RWPE1 (cell line): ENCODE data around the gene C16orf90.

ENCODE experiments used
- CTCF ChIA-PET: fragments of 350-600 bp; sonication (Branson Sonifier 250); formaldehyde crosslinking; extraction: SDS; loops from one replicate; lab custom pipeline; 2021; lab: Yijun Ruan, JAX
- POLR2A ChIA-PET: fragments of 400-600 bp; formaldehyde crosslinking; extraction: SDS; loops from one replicate; lab custom pipeline; 2020; ENCODE audit warnings: antibody characterized with exemption; ENCODE audit not compliant: low non-redundant PET; lab: Yijun Ruan, JAX
- DNase-seq: peaks from one replicate; pipeline ENCODE4 v3.0.0; 2012; ENCODE audit warnings: low spot score
- H3K27ac ChIP-seq: fragments of 450-650 bp; 2 replicates; pipeline ENCODE4 v1.5.1; 2017
- TF ChIP-seq, protein P1 (sequence below): fragments of 450-650 bp; conservative IDR thresholded peaks from 2 replicates; pipeline ENCODE4 v1.5.1; 2017; ENCODE audit warnings: low read depth, mild to moderate bottlenecking

The C16orf90 gene

DNA sequence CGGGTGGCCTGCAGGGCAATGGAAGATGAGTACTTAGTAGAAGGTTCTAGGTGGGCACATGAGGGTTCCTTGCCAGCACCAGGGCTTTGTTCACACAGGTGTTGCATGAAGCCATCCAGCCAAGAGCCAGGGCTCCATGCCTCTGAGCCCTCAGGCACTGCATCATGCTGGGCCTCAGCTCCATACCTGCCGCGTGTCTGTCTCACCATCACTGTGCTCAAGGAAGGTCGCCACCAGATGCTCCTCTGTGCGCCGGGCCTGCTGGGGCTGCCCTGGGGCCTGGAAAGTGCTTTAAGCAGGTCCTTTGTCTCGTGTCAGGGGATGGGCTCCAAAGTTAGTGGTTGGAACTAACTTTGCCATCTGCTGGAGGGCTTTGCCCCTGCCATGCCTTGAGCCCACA, 25.6 kb downstream of the C16orf90 start:
- TF ChIP-seq, protein P1, sequence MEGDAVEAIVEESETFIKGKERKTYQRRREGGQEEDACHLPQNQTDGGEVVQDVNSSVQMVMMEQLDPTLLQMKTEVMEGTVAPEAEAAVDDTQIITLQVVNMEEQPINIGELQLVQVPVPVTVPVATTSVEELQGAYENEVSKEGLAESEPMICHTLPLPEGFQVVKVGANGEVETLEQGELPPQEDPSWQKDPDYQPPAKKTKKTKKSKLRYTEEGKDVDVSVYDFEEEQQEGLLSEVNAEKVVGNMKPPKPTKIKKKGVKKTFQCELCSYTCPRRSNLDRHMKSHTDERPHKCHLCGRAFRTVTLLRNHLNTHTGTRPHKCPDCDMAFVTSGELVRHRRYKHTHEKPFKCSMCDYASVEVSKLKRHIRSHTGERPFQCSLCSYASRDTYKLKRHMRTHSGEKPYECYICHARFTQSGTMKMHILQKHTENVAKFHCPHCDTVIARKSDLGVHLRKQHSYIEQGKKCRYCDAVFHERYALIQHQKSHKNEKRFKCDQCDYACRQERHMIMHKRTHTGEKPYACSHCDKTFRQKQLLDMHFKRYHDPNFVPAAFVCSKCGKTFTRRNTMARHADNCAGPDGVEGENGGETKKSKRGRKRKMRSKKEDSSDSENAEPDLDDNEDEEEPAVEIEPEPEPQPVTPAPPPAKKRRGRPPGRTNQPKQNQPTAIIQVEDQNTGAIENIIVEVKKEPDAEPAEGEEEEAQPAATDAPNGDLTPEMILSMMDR: no peak
- POLR2A ChIA-PET: no interaction called here
- no peak for DNase-seq
- CTCF ChIA-PET: no interaction called here
- H3K27ac ChIP-seq: no peak overlapping the region

DNA sequence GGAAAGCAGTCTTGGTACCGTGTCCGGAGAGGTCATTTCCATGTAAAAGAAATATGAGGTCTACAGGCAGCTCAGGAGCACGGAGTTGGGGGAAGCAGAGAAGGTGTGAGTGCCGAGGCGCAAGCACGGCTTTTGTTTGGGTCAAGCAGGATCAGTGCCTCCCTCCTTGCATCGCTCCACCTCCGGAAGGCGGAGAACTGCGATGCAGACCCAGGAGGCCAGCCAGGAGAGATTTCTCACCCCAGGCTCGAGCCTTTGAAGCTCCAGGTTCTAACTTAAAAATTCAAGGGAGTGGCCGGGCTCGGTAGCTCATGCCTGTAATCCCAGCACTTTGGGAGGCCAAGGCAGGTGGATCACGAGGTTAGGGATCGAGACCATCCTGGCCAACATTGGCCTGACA, 26.8 kb downstream of the C16orf90 start:
- POLR2A ChIA-PET: no interaction called here
- TF ChIP-seq, protein P1: no peak
- peak overlapping the region; percentile 22; the same call in 1 of the 2 replicates for H3K27ac ChIP-seq
- CTCF ChIA-PET: interaction anchor here (1.0 kb wide), 1 partner anchor 12 kb away, joined by 4 read pairs; no protein-coding TSS in a partner anchor
- no peak for DNase-seq

GRCh38 chr16:3467921-3468320, 27.4 kb downstream of the C16orf90 start:
- ChIA-PET POLR2A (no interaction called here), CTCF (interaction anchor here (1.0 kb wide), 1 partner anchor 13 kb away, joined by 4 read pairs; no protein-coding TSS in a partner anchor)
- DNase-seq: no peak
- TF ChIP-seq, protein P1: no peak
- H3K27ac ChIP-seq: no peak overlapping the region

- TF ChIP-seq, protein P1: no peak
- no peak for DNase-seq
- POLR2A ChIA-PET: no interaction called here
- CTCF ChIA-PET: interaction anchor here (0.6 kb wide), 1 partner anchor 1147 kb away, joined by 3 read pairs; no protein-coding TSS in a partner anchor
- H3K27ac ChIP-seq: no peak overlapping the region
Measured at GRCh38 chr16:3467182-3467581, 28.1 kb downstream of the C16orf90 start.

DNA sequence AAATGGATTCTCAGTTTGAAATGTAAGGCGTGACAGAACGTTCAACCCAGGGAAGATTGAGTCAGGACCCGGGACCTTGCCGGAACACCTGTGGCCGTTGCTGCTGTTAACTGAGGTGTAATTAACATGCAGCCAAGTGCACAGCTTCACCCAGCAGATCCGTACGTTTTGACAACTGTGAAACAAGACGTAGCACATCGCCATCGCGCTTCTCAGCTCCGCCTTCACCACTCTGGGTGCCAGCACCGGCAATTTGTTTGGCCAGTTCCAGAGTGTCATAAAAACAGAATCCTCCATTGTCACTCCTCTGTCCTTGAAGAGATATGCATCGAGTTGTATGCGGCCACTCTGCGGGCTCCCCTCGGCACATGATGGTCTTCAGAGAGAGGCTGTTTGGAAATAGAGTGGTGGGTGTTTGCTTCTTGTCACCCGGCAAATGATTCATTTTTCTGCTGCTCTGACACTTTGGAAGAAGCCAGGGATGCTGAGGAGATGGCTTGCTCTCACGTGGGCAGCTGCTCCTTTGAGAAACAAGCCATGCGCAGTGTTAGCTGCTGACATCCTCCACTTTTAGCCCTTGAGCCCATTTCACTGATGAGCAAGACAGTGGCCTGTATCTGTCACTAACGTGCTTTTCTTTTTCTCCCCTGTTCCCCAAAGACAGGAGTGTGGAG, 29.2 kb downstream of the C16orf90 start:
- CTCF ChIA-PET: interaction anchor here (0.6 kb wide), 1 partner anchor 15 kb away, joined by 5 read pairs; no protein-coding TSS in a partner anchor

GRCh38 chr16:3465301-3465700, 30.0 kb downstream of the C16orf90 start:
- no peak for DNase-seq
- ChIA-PET POLR2A (no interaction called here), CTCF (interaction anchor here (0.6 kb wide), 1 partner anchor 14 kb away, joined by 5 read pairs; no protein-coding TSS in a partner anchor)
- TF ChIP-seq, protein P1: no peak
- no peak overlapping the region for H3K27ac ChIP-seq

More for the DNA sequence above, 29.2 kb downstream of the C16orf90 start:
- TF ChIP-seq, protein P1: no peak
- no peak overlapping the region for H3K27ac ChIP-seq
- POLR2A ChIA-PET: no interaction called here
- DNase-seq: no peak
